ENCODE results near the gene KRTAP9-7.

Gene KRTAP9-7

DNA sequence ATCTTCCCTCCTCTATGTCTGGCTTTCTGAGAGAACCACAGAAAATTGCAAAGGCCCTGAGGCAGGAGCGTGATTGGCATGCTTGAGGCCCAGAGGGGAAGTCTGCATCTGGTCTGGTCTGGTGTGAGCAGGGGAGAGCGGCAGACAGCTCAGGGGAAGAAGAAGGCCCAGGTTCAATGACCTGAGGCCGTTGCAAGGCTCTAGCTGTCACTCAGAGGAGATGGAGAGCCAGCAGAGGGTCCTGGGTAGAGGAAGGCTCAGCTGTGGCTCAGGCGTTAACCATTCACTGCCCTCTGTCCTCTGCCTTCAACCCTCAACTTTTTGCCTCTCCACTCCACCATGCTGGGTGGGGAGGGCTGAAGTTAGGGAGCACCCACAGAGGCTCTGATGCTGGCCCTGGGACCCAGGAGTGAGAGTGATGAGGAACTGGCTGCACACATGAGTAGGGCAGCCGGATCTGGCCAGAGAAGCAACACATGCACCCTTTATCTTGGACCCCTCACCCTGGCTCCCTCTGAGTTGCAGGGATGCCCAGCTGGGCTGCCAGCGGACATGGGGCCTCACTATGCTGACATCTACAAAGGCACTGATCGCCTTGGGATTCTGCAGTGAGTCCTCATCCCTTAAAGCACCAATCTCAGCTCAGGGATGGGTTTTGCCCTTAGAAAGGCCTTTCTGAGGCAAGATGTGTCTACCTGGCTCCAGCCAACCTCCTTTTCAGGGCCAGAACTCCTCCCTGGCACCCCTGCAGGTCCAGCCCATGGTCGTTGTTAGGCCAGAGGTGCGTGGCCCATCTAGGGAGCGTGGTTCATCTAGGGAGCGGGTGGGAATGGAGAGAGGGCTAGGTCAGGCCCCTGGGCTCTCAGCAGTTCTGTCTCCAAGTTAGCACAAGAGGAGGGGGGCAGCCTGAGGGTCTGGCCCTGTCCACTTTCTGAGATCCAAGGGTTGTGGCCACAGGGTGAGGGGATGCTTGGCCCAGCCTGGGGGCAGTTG, 47.7 kb downstream of the KRTAP9-7 start:
- no peak for DNase-seq

GRCh38 chr17:41324180-41325075, 48.9 kb downstream of the KRTAP9-7 start:
- no peak for DNase-seq

DNA sequence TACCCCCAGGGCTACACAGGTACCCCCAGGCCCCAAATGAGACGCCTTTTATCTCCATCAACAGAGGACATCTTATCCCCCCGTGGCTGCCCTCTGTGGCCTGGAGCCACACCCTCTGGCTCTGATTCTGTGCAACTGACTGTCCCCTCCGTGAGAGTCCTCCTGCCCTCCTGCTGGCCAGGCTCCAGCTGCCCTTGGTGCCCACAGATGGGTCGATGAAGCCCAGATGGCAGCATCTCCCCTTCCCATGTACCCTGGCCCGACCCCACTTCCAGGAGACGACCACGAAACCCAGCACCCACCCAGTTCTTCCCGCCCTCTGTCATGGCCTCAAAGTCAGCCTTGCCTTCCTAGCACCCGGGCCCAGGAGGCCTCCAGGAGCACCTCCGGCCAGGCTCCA, 49.6 kb downstream of the KRTAP9-7 start:
- no peak for DNase-seq

DNA sequence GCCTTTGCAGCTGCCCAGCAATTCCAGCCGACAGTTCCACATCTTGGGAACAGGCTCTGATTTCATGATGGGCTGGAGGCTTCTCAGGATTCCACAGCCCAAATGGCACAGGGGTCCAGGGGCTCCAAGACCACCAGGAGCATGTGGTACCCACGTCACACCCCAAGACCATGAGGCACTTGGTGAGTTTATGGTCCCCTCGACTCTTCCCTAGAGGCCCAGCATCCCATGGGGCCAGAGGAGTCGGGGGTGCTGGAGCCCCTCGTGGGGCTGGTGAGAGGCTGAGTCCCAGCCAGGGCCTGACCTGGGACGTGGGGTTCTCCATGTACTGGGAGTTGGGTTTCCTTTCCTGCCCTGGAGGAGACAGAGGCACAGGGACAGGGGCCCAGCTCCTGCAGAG, 50.1 kb downstream of the KRTAP9-7 start:
- no peak for DNase-seq
